SK-N-SH (cell line): Measurements from ENCODE around the gene ABHD17C.

ENCODE experiments used
- EZH2phosphoT487 ChIP-seq: fragments of 200-600 bp; sonication (generic); IDR thresholded peaks from 2 replicates; pipeline ENCODE4 v1.6.1; 2017; ENCODE audit warnings: low read depth, mixed run types, mild to moderate bottlenecking, antibody characterized with exemption, moderate library complexity, borderline replicate concordance
- FOSL2 ChIP-seq: IDR thresholded peaks from 2 replicates; pipeline ENCODE4 v1.4.0; 2012; ENCODE audit warnings: low read depth, mild to moderate bottlenecking, moderate library complexity, borderline replicate concordance
- GATA2 ChIP-seq: sonication (generic); formaldehyde crosslinking; IDR thresholded peaks from 2 replicates; pipeline ENCODE4 v1.5.0; 2020; ENCODE audit warnings: mild to moderate bottlenecking, missing genetic modification reagents
- MXI1 ChIP-seq: IDR thresholded peaks from 2 replicates; pipeline ENCODE4 v1.6.1; 2012; ENCODE audit warnings: mild to moderate bottlenecking, low read depth, low read length, improper control_type of control experiment
- POLR2AphosphoS5 ChIP-seq: IDR thresholded peaks from 2 replicates; pipeline ENCODE4 v1.6.1; 2012; ENCODE audit warnings: low read depth, low read length
- SMC3 ChIP-seq: IDR thresholded peaks from 2 replicates; pipeline ENCODE4 v1.6.1; 2012; ENCODE audit warnings: low read depth, low read length, improper control_type of control experiment
- TAF1 ChIP-seq: IDR thresholded peaks from 2 replicates; pipeline ENCODE4 v1.6.1; 2012; ENCODE audit warnings: low read depth, mild to moderate bottlenecking, low read length, moderate library complexity, borderline replicate concordance
- TEAD4 ChIP-seq: IDR thresholded peaks from 2 replicates; pipeline ENCODE4 v1.4.0; 2012; ENCODE audit warnings: mild to moderate bottlenecking, borderline replicate concordance; ENCODE audit not compliant: insufficient read depth
- TF ChIP-seq, protein P1 (sequence below): fragments of 200-600 bp; sonication (generic); IDR thresholded peaks from 2 replicates; pipeline ENCODE4 v1.6.1; 2017; ENCODE audit warnings: antibody characterized with exemption, mild to moderate bottlenecking, moderate library complexity
- TF ChIP-seq, protein P2 (sequence below): IDR thresholded peaks from 2 replicates; pipeline ENCODE4 v1.6.1; 2012; ENCODE audit warnings: mild to moderate bottlenecking, low read depth, low read length, moderate library complexity
- TF ChIP-seq, protein P3 (sequence below): IDR thresholded peaks from 2 replicates; pipeline ENCODE4; 2012
- TF ChIP-seq, protein P4 (sequence below): fragments of 150-350 bp; IDR thresholded peaks from 2 replicates; pipeline ENCODE4 v1.6.1; 2017; ENCODE audit warnings: antibody characterized with exemption, low read length, low read depth, borderline replicate concordance

DNA sequence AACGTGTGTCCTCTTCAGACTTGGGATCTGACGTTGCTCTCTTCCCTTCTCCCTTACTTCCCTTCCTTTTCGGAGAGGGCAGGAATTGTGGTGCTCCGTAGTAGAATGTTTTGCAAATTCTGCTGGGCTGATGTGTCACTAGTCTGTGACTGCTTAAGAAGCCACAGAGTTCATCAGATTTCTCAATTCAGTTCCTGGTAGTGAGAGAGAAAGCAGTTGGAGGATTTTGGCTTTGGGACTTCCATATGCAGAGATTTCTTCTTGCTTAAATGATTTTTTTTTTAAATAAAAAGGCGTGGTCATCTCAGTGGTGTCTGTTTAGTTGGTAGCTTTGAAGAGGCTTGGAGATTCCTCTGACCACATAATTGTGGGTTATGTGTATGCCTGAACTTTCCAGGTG, 94.2 kb downstream of the ABHD17C start:
- TF ChIP-seq, protein P1, sequence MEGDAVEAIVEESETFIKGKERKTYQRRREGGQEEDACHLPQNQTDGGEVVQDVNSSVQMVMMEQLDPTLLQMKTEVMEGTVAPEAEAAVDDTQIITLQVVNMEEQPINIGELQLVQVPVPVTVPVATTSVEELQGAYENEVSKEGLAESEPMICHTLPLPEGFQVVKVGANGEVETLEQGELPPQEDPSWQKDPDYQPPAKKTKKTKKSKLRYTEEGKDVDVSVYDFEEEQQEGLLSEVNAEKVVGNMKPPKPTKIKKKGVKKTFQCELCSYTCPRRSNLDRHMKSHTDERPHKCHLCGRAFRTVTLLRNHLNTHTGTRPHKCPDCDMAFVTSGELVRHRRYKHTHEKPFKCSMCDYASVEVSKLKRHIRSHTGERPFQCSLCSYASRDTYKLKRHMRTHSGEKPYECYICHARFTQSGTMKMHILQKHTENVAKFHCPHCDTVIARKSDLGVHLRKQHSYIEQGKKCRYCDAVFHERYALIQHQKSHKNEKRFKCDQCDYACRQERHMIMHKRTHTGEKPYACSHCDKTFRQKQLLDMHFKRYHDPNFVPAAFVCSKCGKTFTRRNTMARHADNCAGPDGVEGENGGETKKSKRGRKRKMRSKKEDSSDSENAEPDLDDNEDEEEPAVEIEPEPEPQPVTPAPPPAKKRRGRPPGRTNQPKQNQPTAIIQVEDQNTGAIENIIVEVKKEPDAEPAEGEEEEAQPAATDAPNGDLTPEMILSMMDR = no peak
- TF ChIP-seq, protein P2, sequence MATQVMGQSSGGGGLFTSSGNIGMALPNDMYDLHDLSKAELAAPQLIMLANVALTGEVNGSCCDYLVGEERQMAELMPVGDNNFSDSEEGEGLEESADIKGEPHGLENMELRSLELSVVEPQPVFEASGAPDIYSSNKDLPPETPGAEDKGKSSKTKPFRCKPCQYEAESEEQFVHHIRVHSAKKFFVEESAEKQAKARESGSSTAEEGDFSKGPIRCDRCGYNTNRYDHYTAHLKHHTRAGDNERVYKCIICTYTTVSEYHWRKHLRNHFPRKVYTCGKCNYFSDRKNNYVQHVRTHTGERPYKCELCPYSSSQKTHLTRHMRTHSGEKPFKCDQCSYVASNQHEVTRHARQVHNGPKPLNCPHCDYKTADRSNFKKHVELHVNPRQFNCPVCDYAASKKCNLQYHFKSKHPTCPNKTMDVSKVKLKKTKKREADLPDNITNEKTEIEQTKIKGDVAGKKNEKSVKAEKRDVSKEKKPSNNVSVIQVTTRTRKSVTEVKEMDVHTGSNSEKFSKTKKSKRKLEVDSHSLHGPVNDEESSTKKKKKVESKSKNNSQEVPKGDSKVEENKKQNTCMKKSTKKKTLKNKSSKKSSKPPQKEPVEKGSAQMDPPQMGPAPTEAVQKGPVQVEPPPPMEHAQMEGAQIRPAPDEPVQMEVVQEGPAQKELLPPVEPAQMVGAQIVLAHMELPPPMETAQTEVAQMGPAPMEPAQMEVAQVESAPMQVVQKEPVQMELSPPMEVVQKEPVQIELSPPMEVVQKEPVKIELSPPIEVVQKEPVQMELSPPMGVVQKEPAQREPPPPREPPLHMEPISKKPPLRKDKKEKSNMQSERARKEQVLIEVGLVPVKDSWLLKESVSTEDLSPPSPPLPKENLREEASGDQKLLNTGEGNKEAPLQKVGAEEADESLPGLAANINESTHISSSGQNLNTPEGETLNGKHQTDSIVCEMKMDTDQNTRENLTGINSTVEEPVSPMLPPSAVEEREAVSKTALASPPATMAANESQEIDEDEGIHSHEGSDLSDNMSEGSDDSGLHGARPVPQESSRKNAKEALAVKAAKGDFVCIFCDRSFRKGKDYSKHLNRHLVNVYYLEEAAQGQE = no peak
- no peak for TF ChIP-seq GATA2 (CRISPR knock-in tag)
- TF ChIP-seq FOSL2 = no peak
- no peak for TF ChIP-seq TEAD4
- no peak for TF ChIP-seq MXI1
- TF ChIP-seq, protein P3, sequence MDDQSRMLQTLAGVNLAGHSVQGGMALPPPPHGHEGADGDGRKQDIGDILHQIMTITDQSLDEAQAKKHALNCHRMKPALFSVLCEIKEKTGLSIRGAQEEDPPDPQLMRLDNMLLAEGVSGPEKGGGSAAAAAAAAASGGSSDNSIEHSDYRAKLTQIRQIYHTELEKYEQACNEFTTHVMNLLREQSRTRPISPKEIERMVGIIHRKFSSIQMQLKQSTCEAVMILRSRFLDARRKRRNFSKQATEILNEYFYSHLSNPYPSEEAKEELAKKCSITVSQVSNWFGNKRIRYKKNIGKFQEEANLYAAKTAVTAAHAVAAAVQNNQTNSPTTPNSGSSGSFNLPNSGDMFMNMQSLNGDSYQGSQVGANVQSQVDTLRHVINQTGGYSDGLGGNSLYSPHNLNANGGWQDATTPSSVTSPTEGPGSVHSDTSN = no peak
- TF ChIP-seq SMC3 = no peak
- TF ChIP-seq TAF1 = no peak
- TF ChIP-seq POLR2AphosphoS5 = no peak
- TF ChIP-seq, protein P4, sequence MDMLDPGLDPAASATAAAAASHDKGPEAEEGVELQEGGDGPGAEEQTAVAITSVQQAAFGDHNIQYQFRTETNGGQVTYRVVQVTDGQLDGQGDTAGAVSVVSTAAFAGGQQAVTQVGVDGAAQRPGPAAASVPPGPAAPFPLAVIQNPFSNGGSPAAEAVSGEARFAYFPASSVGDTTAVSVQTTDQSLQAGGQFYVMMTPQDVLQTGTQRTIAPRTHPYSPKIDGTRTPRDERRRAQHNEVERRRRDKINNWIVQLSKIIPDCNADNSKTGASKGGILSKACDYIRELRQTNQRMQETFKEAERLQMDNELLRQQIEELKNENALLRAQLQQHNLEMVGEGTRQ = no peak
- no peak for TF ChIP-seq EZH2phosphoT487
